GM12873 (cell line): Measurements from ENCODE around the gene GPR141.

ENCODE experiments used
- CTCF ChIP-seq: IDR thresholded peaks from 2 replicates; pipeline ENCODE4 v1.5.1; 2012; ENCODE audit warnings: low read depth, mild to moderate bottlenecking, moderate library complexity, low read length, control low read depth; ENCODE audit not compliant: insufficient read depth; ENCODE audit errors: missing control alignments

GPR141 gene

DNA sequence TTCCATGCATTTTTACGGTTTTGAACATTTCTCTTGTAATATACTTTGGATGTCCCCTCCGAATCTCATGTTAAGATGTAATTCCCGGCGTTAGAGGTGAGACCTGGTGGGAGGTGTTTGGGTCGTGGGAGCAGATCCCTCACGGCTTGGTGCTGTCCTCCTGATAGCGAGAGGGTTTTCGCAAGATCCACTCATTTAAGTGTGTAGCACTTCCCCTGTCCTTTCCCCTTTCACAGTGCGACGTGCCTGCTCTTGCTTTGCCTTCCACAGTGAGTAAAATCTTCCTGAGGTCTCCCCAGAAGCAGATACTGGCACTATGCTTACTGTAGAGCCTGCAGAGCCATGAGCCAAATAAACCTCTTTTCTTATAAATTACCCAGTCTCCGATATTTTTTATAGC, 6.6 kb downstream of the GPR141 start:
- no peak for TF ChIP-seq CTCF

GRCh38 chr7:37694208-37695094, 10.9 kb downstream of the GPR141 start:
- no peak for TF ChIP-seq CTCF

GRCh38 chr7:37698276-37698675, 14.7 kb downstream of the GPR141 start:
- no peak for TF ChIP-seq CTCF

DNA sequence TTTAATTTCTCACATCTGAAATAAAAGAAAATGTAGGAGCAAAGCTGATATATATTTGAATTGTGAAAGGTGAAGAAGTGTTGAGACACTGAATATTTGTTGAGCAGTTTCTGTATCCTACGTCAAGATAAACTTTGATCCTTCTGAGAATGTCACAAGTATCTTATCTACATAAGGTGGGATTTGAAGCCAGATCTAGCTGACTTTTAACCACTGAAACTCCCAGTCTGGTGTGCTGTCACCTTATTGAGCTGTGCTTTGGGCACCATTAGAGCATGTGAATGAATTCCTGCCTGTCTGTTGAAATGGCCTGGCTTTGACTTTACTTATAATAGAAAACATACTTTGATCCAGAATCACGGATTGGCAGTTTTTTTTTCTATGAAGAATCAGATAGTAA, 15.2 kb downstream of the GPR141 start:
- no peak for TF ChIP-seq CTCF

GRCh38 chr7:37701769-37702168, 18.2 kb downstream of the GPR141 start:
- no peak for TF ChIP-seq CTCF

DNA sequence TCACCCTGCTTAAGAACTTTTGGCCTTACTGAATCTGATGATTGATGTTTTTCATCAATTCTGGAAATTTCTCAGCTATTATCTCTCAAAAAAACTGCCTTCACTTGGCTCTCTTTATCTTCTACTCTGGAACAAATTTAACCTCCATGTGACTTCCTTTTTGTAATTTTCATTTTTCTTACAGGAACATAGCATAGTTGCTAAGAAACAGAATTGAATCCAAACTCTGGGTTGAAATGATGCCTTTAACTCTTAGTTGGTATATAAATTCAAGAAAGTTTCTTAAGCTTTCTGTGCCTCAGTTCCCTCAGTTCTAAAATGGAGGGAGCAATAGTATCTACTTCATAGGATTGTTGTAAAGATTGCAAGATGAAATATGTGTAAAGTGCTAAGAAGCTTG, 19.8 kb downstream of the GPR141 start:
- no peak for TF ChIP-seq CTCF

DNA sequence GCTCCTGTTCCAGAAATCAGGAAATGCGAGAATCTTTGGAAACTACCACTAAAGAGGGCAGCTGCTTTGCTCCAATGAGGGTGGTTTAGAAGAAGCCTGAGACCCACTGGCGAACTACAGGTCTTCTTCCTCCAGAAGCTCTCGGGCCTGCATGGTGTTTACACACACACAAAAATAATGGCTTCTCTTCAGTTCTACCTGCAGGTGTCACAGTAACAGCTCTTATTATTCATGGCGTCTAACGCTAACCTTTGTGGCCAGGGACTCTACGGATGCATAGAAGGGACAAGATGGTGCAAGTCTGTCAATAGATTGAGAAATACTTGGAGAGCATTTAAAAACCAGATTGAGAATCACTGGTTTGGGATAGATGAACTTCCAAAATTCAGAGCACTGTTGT, 22.4 kb downstream of the GPR141 start:
- no peak for TF ChIP-seq CTCF
